NCI-H774 (cell line): ENCODE measurements around the gene CD99L2.
"Not testable (repeated sequence)": the region's sequence is repeated elsewhere in the genome, so short reads cannot be mapped to it uniquely, and the experiment has no call there.

ENCODE experiments used
- DNase-seq: peaks from one replicate; lab custom pipeline; 2025; lab: John Stamatoyannopoulos, UW

Gene CD99L2

GRCh38 chrX:150896632-150897031 lies 1.8 kb downstream of the CD99L2 start:
- no peak for DNase-seq

DNA sequence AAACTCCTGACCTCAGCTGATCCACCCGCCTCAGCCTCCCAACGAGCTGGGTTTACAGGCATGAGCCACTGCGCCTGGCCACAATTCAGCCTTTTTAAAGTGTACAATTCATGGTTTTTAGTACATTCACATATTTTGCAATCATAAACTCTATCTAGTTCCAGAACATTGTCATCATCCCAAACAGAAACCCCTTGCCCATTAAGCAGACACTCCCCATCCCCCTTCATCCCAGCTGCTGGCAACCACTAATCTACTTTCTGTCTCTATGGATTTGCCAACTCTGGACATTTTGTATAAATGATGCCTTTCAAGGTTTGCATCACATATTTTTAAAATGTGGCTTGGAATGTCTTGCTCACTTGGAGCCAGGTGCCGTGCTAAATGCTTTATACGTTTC lies 4.5 kb downstream of the CD99L2 start:
- DNase-seq, result no peak

- DNase-seq, result no peak
Observed at GRCh38 chrX:150889131-150889530, 9.3 kb downstream of the CD99L2 start.

DNA sequence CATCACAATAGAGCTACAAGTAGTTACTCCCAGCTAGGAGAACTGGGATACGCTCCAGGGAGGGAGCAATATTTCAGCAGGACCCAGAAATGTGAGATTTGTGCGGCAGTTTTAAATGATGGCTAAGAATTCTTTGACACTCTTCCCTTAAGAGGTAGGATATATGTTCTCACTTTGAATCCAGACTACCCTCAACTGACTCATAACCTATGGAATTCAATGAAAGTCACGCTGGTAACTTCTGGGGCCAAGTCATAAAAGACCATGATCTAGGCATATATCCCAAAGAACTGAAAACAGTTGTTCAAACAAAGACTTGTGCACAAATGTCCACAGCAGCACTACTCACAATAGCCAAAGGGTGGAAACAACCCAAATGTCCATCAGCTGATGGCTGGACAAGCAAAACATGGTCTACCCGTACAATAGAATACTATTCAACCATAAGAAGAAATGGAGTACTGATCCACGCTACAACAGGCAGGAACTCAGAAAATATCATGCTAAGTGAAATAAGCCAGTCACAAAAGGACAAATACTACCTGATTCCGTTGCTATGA lies 10.5 kb downstream of the CD99L2 start:
- no peak for DNase-seq

DNA sequence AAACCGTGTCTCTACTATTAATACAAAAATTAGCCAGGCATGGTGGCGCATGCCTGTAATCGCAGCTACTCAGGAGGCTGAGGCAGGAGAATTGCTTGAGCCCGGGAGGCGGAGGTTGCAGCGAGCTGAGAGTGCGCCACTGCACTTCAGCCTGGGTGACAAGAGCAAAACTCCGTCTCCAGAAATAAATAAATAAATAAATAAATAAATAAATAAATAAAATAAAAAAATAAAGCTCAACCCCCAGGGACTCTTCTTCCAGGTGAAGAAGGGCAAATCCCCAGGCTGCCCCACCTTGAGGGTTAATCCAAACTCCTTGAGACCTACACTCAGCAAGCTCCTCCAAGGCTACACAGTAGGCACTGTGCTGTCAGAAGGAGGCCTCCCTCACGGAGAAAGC lies 11.2 kb downstream of the CD99L2 start:
- not testable (repeated sequence) for DNase-seq

GRCh38 chrX:150886381-150886780 lies 12.1 kb downstream of the CD99L2 start:
- no peak for DNase-seq

- DNase-seq, result no peak
Observed at GRCh38 chrX:150880808-150881165, 17.7 kb downstream of the CD99L2 start.

- no peak for DNase-seq
Observed at GRCh38 chrX:150879855-150880807, 18.3 kb downstream of the CD99L2 start.

DNA sequence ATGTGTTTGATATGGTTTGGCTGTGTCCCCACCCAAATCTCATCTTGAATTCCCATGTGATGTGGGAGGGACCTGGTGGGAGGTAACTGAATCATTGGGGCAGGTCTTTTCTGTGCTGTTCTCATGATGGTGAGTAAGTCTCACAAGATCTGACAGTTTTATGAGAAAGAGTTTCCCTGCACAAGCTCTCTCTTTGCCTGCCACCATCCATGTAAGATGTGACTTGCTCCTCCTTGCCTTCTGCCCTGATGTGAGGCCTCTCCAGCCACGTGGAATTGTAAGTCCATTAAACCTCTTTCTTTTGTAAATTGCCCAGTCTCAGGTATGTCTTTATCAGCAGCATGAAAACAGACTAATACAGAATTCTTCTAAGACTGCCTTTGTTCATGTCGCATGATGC lies 22.8 kb downstream of the CD99L2 start:
- not testable (repeated sequence) for DNase-seq

DNA sequence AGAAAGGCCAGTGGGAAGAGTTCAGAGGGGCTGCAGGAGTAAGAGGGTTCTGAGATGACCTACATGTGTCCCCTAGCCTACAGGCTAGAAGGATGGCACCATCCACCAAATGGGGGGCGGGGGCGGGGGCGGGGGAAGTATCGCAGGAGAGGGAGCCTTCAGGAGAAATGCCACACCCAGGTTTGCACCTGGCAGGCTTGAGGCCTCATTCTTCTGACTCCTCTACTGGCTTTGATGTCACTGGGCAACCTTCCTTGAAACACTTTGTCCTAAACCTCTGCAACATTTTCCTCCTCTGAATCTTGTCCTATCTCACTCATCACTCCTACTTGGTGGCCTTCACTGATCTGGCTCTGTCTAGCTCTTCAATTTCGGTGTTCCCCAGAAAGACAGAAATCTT lies 24.0 kb downstream of the CD99L2 start:
- DNase-seq, result no peak

DNA sequence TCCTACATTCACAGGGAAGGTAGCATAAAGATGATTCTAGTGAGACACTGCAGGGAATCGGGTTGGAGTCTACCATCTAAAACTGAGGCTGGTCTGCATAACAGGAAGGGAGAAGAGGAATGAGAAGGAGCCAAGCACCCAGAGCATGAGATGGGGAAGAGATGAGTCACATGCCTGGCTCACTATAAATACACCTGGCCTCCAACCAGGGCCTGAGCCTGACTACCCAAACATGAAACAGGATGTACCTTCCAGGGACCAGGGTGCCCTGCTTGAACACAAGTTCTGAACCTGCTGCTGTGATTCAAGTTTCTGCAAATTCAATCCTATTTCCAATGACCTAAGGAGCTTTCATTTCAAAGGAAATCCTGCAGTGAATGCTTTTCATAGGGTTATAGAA lies 24.9 kb downstream of the CD99L2 start:
- peak; percentile 12 for DNase-seq

DNA sequence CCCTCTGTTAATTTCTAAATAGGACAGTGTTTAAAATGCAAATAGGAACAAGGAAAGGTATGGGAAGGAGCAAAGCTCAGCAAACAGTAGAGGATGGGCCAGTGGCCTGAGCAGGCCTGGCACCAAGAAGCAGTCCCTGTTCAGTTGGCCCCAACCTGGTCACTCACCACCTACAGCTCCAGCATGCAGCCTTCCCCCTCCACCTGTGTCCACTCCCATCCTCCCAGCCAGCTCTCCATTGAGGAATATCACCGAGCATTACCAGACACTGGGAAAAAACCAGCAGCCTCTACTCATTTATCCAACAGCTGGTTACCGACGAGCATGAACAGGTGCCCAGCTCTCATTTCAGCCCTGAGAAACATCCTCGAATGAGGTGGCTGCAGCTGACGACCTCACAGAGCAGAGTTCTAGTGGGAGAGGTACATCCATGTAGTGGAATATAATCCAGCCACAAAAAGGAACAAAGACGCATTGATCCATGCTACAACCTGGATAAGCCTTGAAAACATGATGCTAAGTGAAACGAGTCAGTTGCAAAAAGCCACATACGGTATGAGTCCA lies 25.6 kb downstream of the CD99L2 start:
- no peak for DNase-seq

DNA sequence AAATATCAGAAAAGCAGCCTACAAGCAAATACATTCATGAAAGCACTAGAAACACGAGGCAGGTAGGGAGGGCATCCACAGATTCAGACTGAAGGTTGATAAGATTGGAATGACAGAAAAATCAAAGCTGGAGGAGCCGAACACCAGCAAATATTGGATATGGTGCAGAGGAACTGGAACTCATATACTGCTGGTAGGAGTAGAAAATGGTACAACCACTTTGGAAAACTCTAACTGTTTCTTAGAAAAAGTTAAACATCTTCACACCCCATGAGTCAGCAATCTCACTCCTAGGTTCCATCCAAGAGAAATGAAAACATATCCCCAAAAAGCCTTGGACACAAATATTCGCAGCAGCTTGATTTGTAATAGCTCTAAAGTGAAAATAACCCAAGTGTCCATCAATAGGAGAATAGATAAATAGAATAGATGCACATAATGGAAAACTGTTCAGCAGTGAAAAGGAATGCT lies 27.1 kb downstream of the CD99L2 start:
- DNase-seq, result no peak

- DNase-seq, result no peak
Observed at GRCh38 chrX:150870487-150871340, 27.8 kb downstream of the CD99L2 start.

GRCh38 chrX:150870029-150870428 lies 28.4 kb downstream of the CD99L2 start:
- no peak for DNase-seq

GRCh38 chrX:150869450-150869849 lies 29.0 kb downstream of the CD99L2 start:
- no peak for DNase-seq

DNA sequence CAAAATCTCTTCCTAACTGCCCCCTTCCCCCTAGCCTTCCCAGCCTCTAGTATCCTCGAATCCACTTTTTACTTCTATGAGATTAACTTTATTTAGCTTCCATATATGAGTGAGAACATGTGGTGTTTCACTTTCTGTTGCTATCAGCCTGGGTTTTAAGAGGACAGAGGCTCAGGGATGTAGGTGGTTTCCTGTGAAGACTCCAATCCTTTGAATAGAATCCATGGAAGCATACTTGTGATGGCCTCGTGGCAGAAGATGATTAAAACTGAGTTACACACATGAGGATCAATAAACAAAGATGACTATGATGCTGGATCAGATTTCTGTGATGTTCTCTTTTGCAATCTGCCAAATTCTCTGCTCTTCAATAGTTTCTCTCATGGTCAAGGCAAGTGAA lies 29.8 kb downstream of the CD99L2 start:
- no peak for DNase-seq

- no peak for DNase-seq
Observed at GRCh38 chrX:150864127-150864526, 34.3 kb downstream of the CD99L2 start.

DNA sequence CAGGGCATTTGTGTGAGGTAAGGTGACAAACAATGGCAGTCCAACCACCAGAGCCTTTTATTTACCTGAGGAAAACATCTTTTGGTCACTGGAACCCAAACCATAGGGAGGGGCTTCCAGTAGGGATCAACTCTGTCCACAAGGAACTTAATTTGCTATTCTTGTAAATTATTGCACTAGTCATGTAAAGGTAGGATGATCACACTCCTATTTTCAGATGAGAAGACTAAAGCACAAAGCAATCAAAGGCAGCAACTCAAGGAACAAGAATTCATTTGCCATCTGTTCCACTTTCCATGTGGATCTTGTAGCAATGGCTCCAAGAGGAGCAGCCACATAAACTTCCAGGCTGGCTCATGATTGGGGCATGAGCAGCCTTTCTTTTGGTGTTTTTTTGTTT lies 35.3 kb downstream of the CD99L2 start:
- DNase-seq, result peak; percentile 45

DNA sequence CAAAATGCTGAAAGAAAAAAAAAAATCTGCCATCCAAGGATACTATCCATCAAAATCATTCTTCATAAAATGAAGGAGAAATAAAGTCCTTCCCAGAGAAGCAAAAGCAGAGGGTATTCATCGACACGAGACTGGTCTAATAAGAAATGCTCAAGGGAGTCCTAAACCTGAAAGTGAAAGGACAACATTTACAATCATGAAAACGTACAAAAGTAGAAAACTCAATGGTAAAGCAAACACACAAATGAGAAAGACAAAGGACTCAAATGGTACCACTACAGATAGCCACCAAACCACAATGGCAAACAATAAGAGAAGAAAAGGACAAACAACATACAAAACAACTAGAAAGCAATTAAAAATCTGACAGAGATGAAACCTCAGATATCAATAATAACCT lies 41.0 kb downstream of the CD99L2 start:
- DNase-seq, result no peak

DNA sequence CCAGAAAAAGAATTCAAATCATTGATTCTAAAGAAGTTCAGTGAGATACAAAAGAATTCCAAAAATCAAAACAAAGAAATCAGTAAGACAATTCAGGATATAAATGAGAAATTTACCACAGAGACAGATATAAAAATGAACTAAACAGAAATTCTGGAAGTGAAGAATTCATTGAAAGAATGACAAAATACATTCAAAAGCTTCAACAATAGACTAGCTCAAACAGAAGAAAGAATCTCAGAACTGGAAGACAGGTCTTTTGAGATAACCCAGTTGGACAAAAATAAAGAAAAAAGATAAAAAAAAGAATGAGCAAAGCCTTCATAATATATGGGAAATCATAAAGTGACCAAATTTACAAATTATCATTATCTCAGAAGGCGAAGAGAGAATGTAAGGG lies 41.7 kb downstream of the CD99L2 start:
- DNase-seq, result no peak

DNA sequence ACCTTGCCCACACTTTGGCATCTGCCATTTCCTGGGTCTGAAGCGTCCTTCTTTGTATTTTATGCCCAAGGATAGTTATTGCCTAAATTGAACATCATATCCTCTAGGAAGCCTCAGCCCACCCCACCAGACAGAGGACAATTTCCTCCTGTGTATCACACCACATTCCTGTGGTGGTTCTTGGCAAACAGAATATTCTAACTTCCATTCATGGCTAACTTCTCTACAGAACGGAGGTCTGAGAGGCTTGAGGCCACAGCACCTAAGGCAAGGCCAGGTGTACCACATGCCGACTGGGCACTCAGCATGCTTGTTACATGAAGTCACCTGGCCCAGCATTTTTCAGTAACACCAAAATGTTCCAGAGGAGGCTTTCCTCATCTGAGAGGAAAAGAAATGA lies 42.4 kb downstream of the CD99L2 start:
- no peak for DNase-seq
